Activated CD4-positive, alpha-beta T cell treated with anti-CD3 and anti-CD28 coated beads, Interleukin-2, amount 10 ng/mL, durations not matched to agents 7 days and 5 days (primary cell): ENCODE results near the gene EML3. TPM values are rescaled to one million over a fixed set of nuclear protein-coding genes. Genes with fewer than 3 reads are reported as not detected.

ENCODE experiments used
- CTCF ChIA-PET: fragments of 350-600 bp; sonication (Branson Sonifier 250); formaldehyde crosslinking; loops from one replicate; lab custom pipeline; 2021; ENCODE audit warnings: antibody characterized with exemption; lab: Charles Lee
- POLR2A ChIA-PET: fragments of 350-600 bp; sonication (Branson Sonifier 250); formaldehyde crosslinking; loops from one replicate; lab custom pipeline; 2021; ENCODE audit warnings: antibody characterized with exemption; lab: Charles Lee
- DNase-seq: peaks from one replicate; pipeline ENCODE4 v3.0.0-alpha.2; 2020
- H3K27ac Mint-ChIP-seq: one replicate; pipeline ENCODE4 v1.8.0; 2021; ENCODE audit warnings: mild to moderate bottlenecking, moderate library complexity, mixed read lengths
- H3K27me3 Mint-ChIP-seq: one replicate; pipeline ENCODE4 v1.8.0; 2021; ENCODE audit warnings: mixed read lengths
- H3K36me3 Mint-ChIP-seq: one replicate; pipeline ENCODE4 v1.8.0; 2021; ENCODE audit warnings: low read depth, mixed read lengths
- H3K4me1 Mint-ChIP-seq: one replicate; pipeline ENCODE4 v1.8.0; 2021; ENCODE audit warnings: mixed read lengths
- H3K4me3 Mint-ChIP-seq: one replicate; pipeline ENCODE4 v1.8.0; 2021; ENCODE audit warnings: mild to moderate bottlenecking, moderate library complexity, mixed read lengths
- H3K9me3 Mint-ChIP-seq: one replicate; pipeline ENCODE4 v1.8.0; 2021; ENCODE audit warnings: mixed read lengths
- microRNA-seq: library from miRNA; unstranded; fragments of <30 nt; microRNA quantifications from one replicate; pipeline ENCODE4 v1.2.0, GENCODE V29; 2021; ENCODE audit warnings: borderline microRNAs expressed, borderline replicate concordance
- total RNA-seq, 2 experiments: library from RNA; stranded (reverse); gene quantifications; one replicate each; pipeline ENCODE4 v1.2.3, GENCODE V29; 2021

Gene EML3
- total RNA-seq, 2 experiments from 2014 or later, result 137 to 144 TPM

- CTCF ChIA-PET, result interaction anchor here (0.7 to 11.8 kb wide), 6 partner anchors 11 to 160 kb away, joined by 3 to 85 read pairs (median 32); partner anchors contain the start of genes AHNAK and TUT1
These were observed 58.0 kb downstream of the EML3 start for GRCh38 chr11:62554387-62555167.

GRCh38 chr11:62553839-62554361, 58.7 kb downstream of the EML3 start:
- CTCF ChIA-PET, result interaction anchor here (1.6 to 11.8 kb wide), 3 partner anchors 10 to 132 kb away, joined by 6 to 85 read pairs (median 57); no protein-coding TSS in a partner anchor
- peak overlapping the region; percentile 99 for H3K27ac Mint-ChIP-seq
- H3K36me3 Mint-ChIP-seq, result peaks cover 11% of the 10 kb centered on the region
- H3K4me3 Mint-ChIP-seq, result no peak overlapping the region
- POLR2A ChIA-PET, result interaction anchor here (1.4 kb wide), 1 partner anchor 10 kb away, joined by 4 read pairs; no protein-coding TSS in a partner anchor
- no peak for DNase-seq
- no peaks in the 10 kb centered on the region for H3K9me3 Mint-ChIP-seq
- H3K27me3 Mint-ChIP-seq, result peaks cover 2% of the 10 kb centered on the region
- peaks cover 90% of the 10 kb centered on the region for H3K4me1 Mint-ChIP-seq

More at GRCh38 chr11:62554387-62555167, 58.0 kb downstream of the EML3 start:
- peaks cover 18% of the 10 kb centered on the region for H3K36me3 Mint-ChIP-seq
- peaks cover 96% of the 10 kb centered on the region for H3K4me1 Mint-ChIP-seq
- H3K27me3 Mint-ChIP-seq, result peaks cover 2% of the 10 kb centered on the region
- DNase-seq, result no peak
- H3K9me3 Mint-ChIP-seq, result no peaks in the 10 kb centered on the region
- H3K4me3 Mint-ChIP-seq, result peak overlapping the region; percentile 75
- POLR2A ChIA-PET, result interaction anchor here (1.3 kb wide), 1 partner anchor 8 kb away, joined by 5 read pairs; the partner anchor contains the start of gene AHNAK
- H3K27ac Mint-ChIP-seq, result peak overlapping the region; percentile 99

- CTCF ChIA-PET, result interaction anchor here (0.6 to 11.8 kb wide), 6 partner anchors 10 to 159 kb away, joined by 3 to 85 read pairs (median 8); no protein-coding TSS in a partner anchor
- H3K36me3 Mint-ChIP-seq, result peaks cover 9% of the 10 kb centered on the region
- H3K27me3 Mint-ChIP-seq, result peaks cover 2% of the 10 kb centered on the region
These were observed 59.3 kb downstream of the EML3 start for GRCh38 chr11:62553080-62553838.

GRCh38 chr11:62552485-62553079, 60.0 kb downstream of the EML3 start:
- ChIA-PET CTCF (interaction anchor here (1.2 to 11.8 kb wide), 7 partner anchors 8 to 158 kb away, joined by 3 to 85 read pairs (median 10); partner anchors contain the start of gene EEF1G), POLR2A (interaction anchor here (0.6 to 1.4 kb wide), 4 partner anchors 8 to 119 kb away, joined by 3 to 4 read pairs (median 4); partner anchors contain the start of genes EEF1G and UQCC3)
- H3K27ac Mint-ChIP-seq, result peak overlapping the region; percentile 99
- H3K36me3 Mint-ChIP-seq, result peaks cover 6% of the 10 kb centered on the region
- DNase-seq, result no peak
- H3K9me3 Mint-ChIP-seq, result no peaks in the 10 kb centered on the region
- H3K4me3 Mint-ChIP-seq, result peak overlapping the region; percentile 33
- peaks cover 9% of the 10 kb centered on the region for H3K27me3 Mint-ChIP-seq
- peaks cover 89% of the 10 kb centered on the region for H3K4me1 Mint-ChIP-seq

More at GRCh38 chr11:62553080-62553838, 59.3 kb downstream of the EML3 start:
- Mint-ChIP-seq H3K4me1 (peaks cover 88% of the 10 kb centered on the region), H3K9me3 (no peaks in the 10 kb centered on the region), H3K27ac (peak overlapping the region; percentile 99), H3K4me3 (peak overlapping the region; percentile 33)
- peak; percentile 70 for DNase-seq
- POLR2A ChIA-PET, result interaction anchor here (0.5 to 1.4 kb wide), 3 partner anchors 9 to 126 kb away, joined by 3 to 4 read pairs (median 4); partner anchors contain the start of gene EEF1G

Small RNAs within 50 kb of the gene (microRNA-seq; reads per million reads assigned to microRNA genes)
- gene MIR6747, result 0.84 reads per million

Other genes with a start within 250 kb of the EML3 start
- not detected for gene SCGB1A1, start 193.7 kb downstream of the EML3 start, total RNA-seq
- gene AHNAK, start 66.0 kb downstream of the EML3 start, total RNA-seq, result 100 to 1,000 TPM; 206 to 237 TPM
- 1,000 to 10,000 TPM; 1,239 to 1,470 TPM for gene EEF1G, start 38.9 kb downstream of the EML3 start, total RNA-seq
- 10 to 100 TPM; 24.1 to 26.0 TPM for gene TUT1, start 21.3 kb downstream of the EML3 start, total RNA-seq
- gene MTA2, start 10.9 kb downstream of the EML3 start, total RNA-seq, result 100 to 1,000 TPM; 270 to 299 TPM
- 1 to 10 TPM; 1.0 to 1.3 TPM for gene ROM1, start 482 bp upstream of the EML3 start, total RNA-seq
- 10 to 100 TPM; 63.4 to 71.1 TPM for gene B3GAT3, start 9.2 kb upstream of the EML3 start, total RNA-seq
- gene GANAB, start 33.8 kb upstream of the EML3 start, total RNA-seq, result 100 to 1,000 TPM; 290 to 291 TPM
- 10 to 100 TPM; 26.3 to 27.6 TPM for gene INTS5, start 40.5 kb upstream of the EML3 start, total RNA-seq
- gene C11orf98, start 52.4 kb upstream of the EML3 start, total RNA-seq, result 10 to 100 TPM; 86.0 to 93.9 TPM
- 10 to 100 TPM; 11.0 to 18.2 TPM for gene CSKMT, start 52.5 kb upstream of the EML3 start, total RNA-seq
- 1 to 10 TPM; 6.7 to 7.4 TPM for gene UQCC3, start 58.9 kb upstream of the EML3 start, total RNA-seq
- 10 to 100 TPM; 19.5 to 21.3 TPM for gene LBHD1, start 59.5 kb upstream of the EML3 start, total RNA-seq
- gene UBXN1, start 66.3 kb upstream of the EML3 start, total RNA-seq, result 100 to 1,000 TPM; 126 to 146 TPM
- gene LRRN4CL, start 76.8 kb upstream of the EML3 start, total RNA-seq, result under 1 TPM; 0.17 to 0.40 TPM
- gene BSCL2, start 94.6 kb upstream of the EML3 start, total RNA-seq, result 10 to 100 TPM; 28.3 to 41.0 TPM
- gene GNG3, start 94.9 kb upstream of the EML3 start, total RNA-seq, result not detected
- 10 to 100 TPM; 67.9 to 69.0 TPM for gene HNRNPUL2, start 114.7 kb upstream of the EML3 start, total RNA-seq
- 10 to 100 TPM; 51.1 to 59.9 TPM for gene TTC9C, start 115.7 kb upstream of the EML3 start, total RNA-seq
- gene ZBTB3, start 141.4 kb upstream of the EML3 start, total RNA-seq, result 10 to 100 TPM; 14.3 to 18.5 TPM
- 10 to 100 TPM; 87.2 to 99.8 TPM for gene POLR2G, start 148.8 kb upstream of the EML3 start, total RNA-seq
- 10 to 100 TPM; 17.7 to 19.4 TPM for gene TAF6L, start 158.6 kb upstream of the EML3 start, total RNA-seq
- 10 to 100 TPM; 46.8 to 55.9 TPM for gene TMEM179B, start 174.6 kb upstream of the EML3 start, total RNA-seq
- gene TMEM223, start 179.2 kb upstream of the EML3 start, total RNA-seq, result 10 to 100 TPM; 17.9 to 19.4 TPM
- 100 to 1,000 TPM; 110 to 121 TPM for gene NXF1, start 192.7 kb upstream of the EML3 start, total RNA-seq
- 10 to 100 TPM; 34.1 to 41.0 TPM for gene STX5, start 219.3 kb upstream of the EML3 start, total RNA-seq
- under 1 TPM in 1 of 2 experiments, not detected in 1; 0.48 TPM for gene TEX54, start 220.1 kb upstream of the EML3 start, total RNA-seq
- 10 to 100 TPM; 53.8 to 60.4 TPM for gene WDR74, start 226.8 kb upstream of the EML3 start, total RNA-seq